Islet precursor cell (in vitro differentiated cells): Measurements from ENCODE around the gene SRMS.
A peak's percentile ranks its signal among the peaks of the same experiment; 100 is the strongest.

Experiments used
- DNase-seq: peaks from one replicate; pipeline ENCODE4 v3.0.0-alpha.2; 2018

Gene SRMS

DNA sequence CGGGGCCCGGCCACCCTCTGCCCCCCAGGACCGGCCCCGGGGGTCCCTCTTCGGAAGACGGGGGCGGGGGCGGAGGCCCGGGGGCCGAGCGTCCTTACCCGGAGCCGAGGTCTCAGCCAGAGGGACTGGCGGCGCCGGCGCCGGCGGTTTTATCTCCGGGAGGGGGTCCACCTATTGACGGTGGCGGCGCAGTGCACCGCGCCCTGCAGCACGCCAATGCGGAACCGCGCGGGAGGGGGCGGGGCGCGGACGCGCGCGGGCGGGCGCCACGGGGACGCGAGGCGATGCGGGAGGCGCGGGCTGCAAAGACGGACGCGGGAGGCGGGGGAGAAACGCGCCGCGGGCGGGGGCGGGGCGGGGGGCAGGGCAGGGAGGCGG lies 48.6 kb downstream of the SRMS start, which contains the start of gene EEF1A2:
TSS of gene EEF1A2 (minus strand) at position 124 of the 378 bp plus-strand sequence. CDS start 1,320 bp downstream, outside the sequence.
- DNase-seq = peak; percentile 61

DNA sequence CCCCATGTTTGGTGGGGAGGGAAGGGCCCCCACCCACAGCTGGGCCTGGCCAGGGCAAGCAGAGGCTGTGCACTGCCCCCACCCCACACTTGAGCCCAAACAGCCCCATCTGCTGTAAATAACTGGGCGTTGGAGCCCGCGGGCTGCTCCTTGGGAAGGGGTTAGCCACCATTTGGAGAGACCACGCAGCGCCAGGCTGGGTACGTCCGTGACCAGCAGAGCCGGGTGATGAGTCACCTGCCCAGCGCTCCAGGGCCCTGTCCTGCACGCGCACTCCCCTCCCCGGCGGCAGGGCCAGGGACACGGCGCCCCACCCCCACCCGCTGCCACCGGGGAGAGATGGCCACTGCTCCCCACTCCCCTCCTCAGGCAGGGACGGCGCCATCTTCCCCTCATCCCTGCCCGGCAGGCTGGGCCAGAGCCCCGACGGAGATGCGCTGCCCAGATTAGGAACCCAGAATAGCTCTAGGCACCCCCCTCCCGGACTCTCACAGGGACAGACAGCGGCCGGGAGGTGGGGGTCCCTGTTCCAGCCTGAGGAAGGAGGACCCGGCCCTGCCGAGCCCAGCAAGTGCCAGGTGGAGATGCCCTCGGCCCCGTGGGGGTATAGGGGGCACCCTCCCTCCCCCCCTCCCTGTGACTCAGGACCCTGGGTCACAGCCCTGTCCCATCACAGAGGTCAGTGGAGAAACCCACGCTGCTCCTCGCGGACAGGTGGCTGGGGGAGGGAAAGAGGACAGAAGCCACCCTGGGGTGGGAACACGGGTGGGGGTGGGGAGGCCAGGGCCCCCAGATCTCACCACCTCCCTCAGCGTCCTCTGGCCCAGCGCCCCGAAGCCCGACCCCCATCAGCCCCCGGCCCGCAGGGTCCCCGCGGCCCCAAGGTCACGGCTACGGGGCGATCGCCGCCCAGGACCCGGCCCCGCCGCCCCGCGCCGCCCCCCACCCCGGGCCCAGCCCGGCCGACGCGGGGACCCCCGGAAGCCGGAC lies 49.3 kb downstream of the SRMS start:
- DNase-seq = peak; percentile 89

DNA sequence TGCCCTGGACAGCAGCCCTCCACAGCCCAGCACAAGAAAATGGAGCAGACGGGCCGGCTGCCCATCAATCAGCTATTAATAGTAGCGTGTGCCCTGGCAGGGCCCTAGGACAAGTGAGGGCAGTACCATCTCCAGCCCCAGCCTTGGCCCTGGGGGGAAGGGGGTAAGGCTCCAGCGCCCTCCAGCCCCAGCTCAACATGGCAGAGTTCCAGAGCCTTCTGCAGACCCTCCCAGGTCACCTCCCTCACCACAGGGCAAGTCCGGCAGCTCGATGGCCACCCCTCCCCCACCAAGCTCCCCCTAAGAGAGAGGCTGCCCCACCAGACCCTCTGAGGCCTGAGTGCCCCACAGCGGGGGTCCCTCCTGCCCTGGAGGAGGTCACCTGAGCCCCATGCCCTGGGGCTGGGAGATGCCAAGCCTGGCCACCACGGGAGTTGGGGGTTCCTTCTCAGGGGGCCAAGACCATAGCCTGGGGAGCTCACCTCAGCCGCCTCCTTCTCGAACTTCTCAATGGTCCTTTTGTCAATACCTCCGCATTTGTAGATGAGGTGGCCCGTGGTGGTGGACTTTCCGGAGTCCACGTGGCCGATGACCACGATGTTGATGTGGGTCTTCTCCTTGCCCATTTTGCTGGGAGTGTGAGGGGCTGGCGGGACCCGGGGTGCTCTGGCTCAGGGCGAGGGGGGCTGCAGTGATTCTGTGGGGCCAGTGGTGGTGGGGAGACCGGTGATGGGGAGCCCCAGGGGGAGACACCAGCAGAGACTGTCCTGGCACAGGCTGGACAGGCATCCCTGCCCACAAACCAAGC lies 50.2 kb downstream of the SRMS start:
- peak; percentile 40 for DNase-seq

DNA sequence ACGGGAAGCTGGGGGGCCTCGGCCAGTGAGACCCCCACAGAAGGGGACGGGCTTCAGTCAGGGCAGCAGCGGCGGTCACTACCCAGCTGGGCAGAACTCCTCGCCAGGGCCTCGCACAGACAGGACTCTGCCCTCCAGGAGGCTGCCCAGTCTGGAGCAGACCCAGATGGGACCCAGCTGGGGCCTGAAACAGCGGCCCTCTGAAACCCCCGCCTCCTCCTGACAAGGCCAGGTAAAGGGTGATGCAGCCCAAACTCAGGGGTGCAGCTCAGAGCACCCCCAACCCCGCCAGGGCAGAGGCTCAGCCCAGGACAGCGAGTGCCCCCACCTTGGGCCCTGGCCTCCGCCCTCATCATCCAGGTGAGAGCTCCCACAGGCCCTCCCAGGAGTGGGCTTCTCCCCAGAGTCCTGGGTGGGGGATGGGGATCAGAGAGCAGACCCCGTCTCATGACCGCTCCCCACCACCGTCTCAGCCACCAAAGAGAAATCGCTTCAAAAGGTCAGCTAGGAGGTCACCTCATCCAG lies 50.9 kb downstream of the SRMS start:
- peak; percentile 54 for DNase-seq

DNA sequence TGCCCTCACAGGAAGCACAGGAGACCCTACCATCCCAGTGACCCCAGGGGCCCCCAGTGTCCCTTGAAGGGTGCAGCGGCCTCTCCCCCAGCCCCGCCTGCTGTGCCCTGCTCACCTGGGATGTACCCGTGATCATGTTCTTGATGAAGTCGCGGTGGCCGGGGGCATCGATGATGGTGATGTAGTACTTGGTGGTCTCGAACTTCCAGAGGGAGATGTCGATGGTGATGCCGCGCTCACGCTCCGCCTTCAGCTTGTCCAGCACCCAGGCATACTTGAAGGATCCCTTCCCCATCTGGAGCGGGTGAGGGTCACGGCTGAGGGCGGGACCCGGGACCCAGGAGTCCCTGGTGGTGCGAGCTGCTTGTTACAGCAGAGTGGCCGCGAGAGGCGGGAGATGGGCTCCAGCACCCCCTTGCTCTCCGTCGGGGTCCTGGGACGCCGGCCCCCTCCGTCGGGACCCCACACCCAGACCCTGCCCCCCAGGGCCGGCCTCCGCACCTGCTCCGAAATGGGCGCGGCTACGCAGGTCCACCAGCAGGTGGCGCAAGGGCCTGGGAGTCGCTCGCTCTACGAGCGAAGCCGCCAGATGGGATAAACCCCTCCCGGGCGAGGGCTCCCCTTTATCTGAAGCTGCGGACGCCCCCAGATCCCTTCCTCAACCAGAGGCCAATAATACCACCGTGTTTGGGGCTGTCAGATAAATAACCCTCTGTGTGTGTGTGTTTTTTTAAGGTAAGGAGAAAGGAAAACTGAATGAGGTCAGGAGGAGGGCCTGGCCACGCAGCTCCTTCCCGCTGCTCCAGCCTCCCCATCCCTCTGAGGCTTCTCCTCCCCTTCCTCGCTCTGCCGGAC lies 51.6 kb downstream of the SRMS start:
- peak; percentile 70 for DNase-seq

DNA sequence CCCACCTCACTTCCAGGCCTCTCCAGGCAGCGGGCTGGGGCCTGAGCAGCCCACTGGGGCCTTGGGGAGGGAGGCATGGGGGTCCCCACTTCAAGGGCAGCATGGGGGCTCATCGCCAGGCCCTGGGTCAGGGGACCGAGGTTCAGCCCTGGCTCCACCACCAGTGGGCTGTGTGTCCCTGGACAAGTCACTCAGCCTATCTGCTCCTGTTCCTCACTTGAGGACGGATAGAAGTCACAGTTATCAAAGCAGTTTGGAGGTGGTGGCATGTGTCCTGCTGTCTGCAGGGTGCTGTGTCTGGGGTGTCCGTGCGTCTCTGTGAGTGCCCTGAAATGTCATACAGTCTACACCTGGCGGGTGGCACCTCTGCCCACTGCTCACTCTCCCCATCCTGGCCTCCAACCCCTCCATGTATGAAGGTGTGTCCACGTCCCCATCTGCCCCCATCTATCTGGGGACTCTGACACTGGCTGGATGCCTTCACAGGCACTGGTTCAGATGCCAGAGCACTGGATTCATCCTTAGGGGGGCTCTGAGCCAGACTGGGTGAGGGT lies 52.3 kb downstream of the SRMS start:
- DNase-seq = peak; percentile 37

DNA sequence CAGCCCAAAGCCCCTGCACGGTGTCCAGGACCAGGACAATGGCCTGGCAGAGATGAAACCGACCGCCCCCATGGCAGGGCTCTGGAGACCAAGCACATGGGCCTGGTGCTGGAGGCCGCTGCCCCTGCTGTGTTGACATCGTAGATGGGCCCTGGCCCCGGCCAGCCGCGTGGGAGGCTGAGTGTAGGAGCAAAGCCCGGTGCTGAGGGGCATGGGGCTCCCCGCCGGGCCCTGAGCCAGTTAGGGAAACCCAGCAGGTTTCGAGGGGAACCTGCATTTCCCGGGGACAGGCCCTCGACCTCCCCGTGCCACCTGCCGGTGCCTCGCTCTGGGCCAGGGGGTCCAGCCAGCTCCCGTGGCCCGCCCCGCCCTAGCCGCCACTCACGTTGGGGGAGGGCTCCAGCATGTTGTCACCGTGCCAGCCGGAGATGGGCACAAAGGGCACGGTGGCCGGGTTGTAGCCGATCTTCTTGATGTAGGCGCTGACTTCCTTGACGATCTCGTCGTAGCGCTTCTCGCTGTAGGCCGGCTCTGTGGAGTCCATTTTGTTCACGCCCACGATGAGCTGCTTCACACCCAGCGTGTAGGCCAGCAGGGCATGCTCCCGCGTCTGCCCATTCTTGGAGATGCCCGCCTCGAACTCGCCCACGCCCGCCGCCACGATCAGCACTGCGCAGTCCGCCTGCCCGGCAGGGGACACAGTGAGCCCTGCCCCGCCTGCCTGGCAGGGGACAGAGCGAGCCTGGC lies 53.0 kb downstream of the SRMS start:
- DNase-seq = peak; percentile 43

DNA sequence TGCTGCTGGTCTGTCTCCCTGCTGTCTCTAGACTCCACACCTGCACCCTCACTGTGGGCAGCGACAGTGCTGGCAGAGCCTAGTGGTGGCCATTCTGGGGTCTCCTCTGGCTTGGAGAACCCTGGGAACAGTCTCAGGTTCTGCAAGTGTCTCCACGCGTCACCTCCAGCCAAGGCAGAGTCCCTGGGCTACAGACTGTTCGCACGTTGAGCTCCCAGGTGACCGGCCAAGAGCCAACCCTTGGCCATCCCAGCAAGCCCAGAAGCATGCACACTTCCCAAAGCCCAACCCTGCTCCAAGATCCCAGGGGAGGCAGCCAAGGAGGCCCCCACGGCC lies 53.5 kb downstream of the SRMS start:
- peak; percentile 43 for DNase-seq

DNA sequence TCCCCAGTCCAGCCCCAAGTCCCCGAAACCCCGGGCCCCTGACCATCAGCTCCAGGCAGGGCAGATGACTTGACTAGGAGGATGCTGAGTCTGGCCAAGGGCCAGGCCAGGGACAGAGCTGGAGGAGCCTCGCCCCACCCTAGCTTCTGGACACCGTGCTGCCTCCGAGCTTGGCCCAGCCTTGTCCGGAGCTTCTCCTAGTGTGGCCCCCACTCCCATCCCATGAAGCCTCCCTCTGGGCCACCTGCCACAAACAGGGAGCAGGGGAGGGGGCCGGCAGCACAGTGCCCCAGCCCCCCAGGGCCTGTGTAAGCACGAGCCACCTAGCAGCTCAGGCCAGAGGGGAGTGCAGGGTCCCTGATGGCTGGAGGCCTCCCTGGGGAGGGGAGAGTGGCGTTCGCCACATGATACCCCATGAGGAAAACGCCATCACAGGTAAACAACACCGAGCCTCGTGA lies 54.0 kb downstream of the SRMS start:
- peak; percentile 51 for DNase-seq

DNA sequence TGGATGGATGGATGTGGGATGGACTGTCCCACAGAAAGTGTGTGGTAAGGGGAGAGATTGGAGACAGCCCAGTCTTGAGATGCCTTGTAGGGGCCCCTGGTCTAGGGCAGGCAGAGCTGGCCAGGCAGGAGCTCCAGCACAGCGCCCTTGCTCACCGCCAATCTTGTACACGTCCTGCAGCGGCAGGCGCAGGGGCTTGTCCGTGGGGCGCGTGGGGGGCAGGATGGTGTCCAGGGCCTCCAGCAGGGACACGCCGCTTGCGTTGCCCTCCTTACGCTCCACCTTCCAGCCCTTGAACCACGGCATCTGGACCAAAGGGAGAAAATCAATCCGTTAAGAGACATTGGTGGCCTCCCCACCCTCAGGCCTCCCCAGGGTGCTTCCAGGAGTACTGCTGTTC lies 54.6 kb downstream of the SRMS start:
- DNase-seq = no peak

DNA sequence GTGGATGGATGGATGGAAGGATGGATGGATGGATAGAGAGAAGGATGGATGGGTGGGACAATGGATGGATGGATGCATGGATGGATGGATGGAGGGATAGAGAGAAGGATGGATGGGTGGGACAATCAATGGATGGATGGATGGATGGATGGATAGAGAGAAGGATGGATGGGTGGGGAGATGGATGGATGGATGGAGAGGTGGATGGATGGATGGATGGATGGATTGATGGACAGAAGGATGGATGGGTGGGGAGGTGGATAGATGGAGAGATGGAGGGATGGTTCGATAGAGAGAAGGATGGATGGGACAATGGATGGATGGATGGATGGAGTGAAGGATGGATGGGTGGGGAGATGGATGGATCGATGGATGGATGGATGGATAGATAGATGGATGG lies 55.0 kb downstream of the SRMS start:
- DNase-seq = no peak

DNA sequence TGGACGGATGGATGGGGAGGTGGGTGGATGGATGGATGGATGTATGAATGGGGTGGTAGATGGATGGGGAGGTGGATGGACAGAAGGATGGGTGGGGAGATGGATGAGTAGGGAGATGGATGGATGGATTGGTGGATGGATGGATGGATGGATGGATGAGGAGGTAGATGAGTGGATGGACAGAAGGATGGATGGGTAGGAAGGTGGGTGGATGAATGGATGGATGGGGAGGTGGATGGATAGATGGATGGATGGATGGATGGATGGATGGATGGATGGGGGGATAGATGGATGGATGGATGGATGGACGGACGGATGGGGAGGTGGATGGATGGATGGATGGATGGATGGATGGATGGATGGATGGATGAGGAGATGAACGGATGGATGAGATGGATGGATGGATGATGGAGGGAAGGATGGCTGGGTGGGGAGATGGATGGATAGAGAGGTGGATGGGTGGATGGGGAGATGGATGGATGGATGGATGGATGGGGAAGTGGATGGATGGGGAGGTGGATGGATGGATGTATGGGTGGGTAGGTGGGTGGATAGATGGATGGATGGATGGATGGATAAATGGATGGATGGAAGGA lies 55.8 kb downstream of the SRMS start:
- no peak for DNase-seq

DNA sequence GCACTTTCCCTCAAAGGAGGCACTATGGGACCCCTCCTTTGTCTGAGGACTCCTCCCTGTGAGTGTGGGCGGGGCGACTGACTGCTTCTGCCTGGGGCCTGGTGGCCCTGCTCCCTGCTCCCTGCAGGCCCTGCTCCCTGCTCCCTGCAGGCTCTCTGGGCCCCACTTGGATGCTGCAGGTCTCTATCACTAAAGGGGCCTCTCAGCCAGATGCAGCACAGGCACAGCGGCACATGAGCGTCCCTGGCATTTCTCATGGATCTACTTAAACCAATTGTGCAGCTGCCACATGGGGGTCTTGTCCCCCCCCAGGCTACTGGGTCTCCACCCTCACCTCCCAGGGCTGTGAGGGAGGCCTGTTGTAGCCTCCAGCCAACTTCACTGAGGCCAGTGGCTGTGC lies 56.5 kb downstream of the SRMS start:
- no peak for DNase-seq
